HepG2 (cell line): ENCODE data around the gene EGLN1. TPM values are rescaled to one million over a fixed set of nuclear protein-coding genes. Genes with fewer than 3 reads are reported as not detected.

Experiments
- CEBPG ChIP-seq: IDR thresholded peaks from 2 replicates; pipeline ENCODE4 v1.6.1; 2016
- CHD2 ChIP-seq: IDR thresholded peaks from 2 replicates; pipeline ENCODE4 v1.6.1; 2011; ENCODE audit warnings: low read depth, low read length, improper control_type of control experiment
- GATAD2A ChIP-seq: IDR thresholded peaks from 2 replicates; pipeline ENCODE4 v1.6.1; 2016
- MAFG ChIP-seq: sonication (generic); formaldehyde crosslinking; IDR thresholded peaks from 2 replicates; pipeline ENCODE4 v1.5.1; 2020; ENCODE audit warnings: mild to moderate bottlenecking, missing genetic modification reagents
- MED8 ChIP-seq: sonication (generic); formaldehyde crosslinking; IDR thresholded peaks from 2 replicates; pipeline ENCODE4 v1.8.1; 2023; ENCODE audit warnings: mild to moderate bottlenecking, missing genetic modification reagents; ENCODE audit not compliant: insufficient replicate concordance
- MTF1 ChIP-seq: sonication (generic); formaldehyde crosslinking; IDR thresholded peaks from 2 replicates; pipeline ENCODE4 v1.5.0; 2020; ENCODE audit warnings: missing genetic modification reagents
- PAX8 ChIP-seq: sonication (generic); formaldehyde crosslinking; IDR thresholded peaks from 2 replicates; pipeline ENCODE4 v1.8.0; 2022; ENCODE audit warnings: mild to moderate bottlenecking, missing genetic modification reagents, borderline replicate concordance
- ZBTB1 ChIP-seq: sonication (generic); formaldehyde crosslinking; IDR thresholded peaks from 2 replicates; pipeline ENCODE4 v1.4.0; 2020; ENCODE audit warnings: missing genetic modification reagents, borderline replicate concordance
- ZNF251 ChIP-seq: sonication (generic); formaldehyde crosslinking; IDR thresholded peaks from 2 replicates; pipeline ENCODE4 v1.9.0; 2021; ENCODE audit warnings: mild to moderate bottlenecking, missing genetic modification reagents
- ZNF577 ChIP-seq: sonication (generic); formaldehyde crosslinking; IDR thresholded peaks from 2 replicates; pipeline ENCODE4 v1.4.0; 2020; ENCODE audit warnings: mild to moderate bottlenecking, low read depth, missing genetic modification reagents, borderline replicate concordance
- ZNF772 ChIP-seq: sonication (generic); formaldehyde crosslinking; IDR thresholded peaks from 2 replicates; pipeline ENCODE4 v1.5.0; 2020; ENCODE audit warnings: mild to moderate bottlenecking, missing genetic modification reagents
- polyA plus RNA-seq, 8 experiments: library from polyadenylated mRNA; depleted of rRNA in 3 of 8; stranded (reverse) in 7 of 8; unstranded in 1 of 8; fragments of >200 nt; fragmentation: Illumina TruSeq in 4 of 8; extraction: Trizol in 4 of 8; gene quantifications; 2 replicates each; pipeline versions ENCODE4 v1.2.1 to v1.2.3, GENCODE V29; 2011 to 2016; ENCODE audit warnings: low read depth in 4 of 8, missing spikeins in 1 of 8, mixed read lengths in 1 of 8; ENCODE audit not compliant: insufficient read depth in 1 of 8
- total RNA-seq, 5 experiments: library from RNA; depleted of rRNA; stranded (reverse); fragments of >200 nt; fragmentation: Illumina TruSeq; extraction: Trizol; gene quantifications; 2 replicates each; pipeline ENCODE4 v1.2.3, GENCODE V29; 2016; ENCODE audit warnings: low read depth in 1 of 5
- TF ChIP-seq, protein P1 (sequence below): sonication (generic); formaldehyde crosslinking; IDR thresholded peaks from 2 replicates; pipeline ENCODE4 v1.9.0; 2021; ENCODE audit warnings: mild to moderate bottlenecking, missing genetic modification reagents
- TF ChIP-seq, protein P2 (sequence below), 2 experiments: fragments of 450-650 bp in 1 of 2; sonication (generic) in 1 of 2; formaldehyde crosslinking in 1 of 2; IDR thresholded peaks; 2 replicates each; pipeline versions ENCODE4 v1.6.1 to v1.8.0; 2016 to 2022; ENCODE audit warnings: antibody characterized with exemption in 1 of 2, mild to moderate bottlenecking in 1 of 2, missing genetic modification reagents in 1 of 2

EGLN1 gene
- total and polyA plus RNA-seq, 2 of the 13 experiments (the other 11 are each of a cell fraction or from before 2014, with no cell fraction given) = 34.4 to 44.1 TPM

DNA sequence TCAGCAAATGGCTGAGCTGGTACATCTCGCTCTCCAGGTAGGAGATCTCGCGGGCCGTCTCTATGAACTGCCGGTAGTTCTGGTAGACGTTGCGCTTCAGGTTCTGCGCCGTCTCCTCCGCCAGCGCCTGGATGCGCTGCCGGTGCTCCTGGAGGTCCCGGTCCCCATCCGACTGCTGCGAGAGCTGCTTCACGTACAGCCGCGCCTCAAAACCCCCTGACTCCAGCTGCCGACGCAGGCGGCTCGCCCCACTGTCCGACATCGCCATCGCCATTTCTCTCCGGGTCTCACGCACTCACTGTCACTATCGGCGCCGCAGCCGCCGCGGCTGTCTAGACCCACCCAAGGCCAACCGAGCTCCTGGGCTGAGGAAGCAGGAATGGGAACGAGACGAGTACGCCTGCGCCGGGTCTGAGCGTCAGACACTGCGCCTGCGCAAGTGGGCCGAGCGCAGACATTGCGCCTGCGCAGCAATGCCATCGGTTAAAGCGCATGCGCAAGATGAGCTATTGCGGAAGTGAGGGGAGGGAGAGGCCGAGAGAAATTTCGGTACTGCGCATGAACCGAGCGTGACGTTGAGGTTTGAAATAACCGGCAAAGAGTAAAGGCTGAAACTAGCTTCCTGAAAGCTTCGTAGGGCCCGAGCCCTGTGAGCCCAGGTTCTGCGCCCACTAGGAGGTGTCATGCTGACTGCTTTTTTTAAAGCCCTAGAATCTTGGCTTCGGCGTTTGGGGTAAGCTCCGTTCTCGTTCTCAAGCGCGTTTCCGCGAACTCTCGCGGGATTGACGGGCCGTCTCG is 84.4 kb downstream of the EGLN1 start, which contains the start of gene EXOC8 (continued):
- TF ChIP-seq ZNF577 (CRISPR knock-in tag) = no peak
- TF ChIP-seq ZNF251 (CRISPR knock-in tag) = 0 out of 2 replicates have a peak, but pooled peaks have one; percentile 52
- 0 out of 2 replicates have a peak, but pooled peaks have one; percentile 33 for TF ChIP-seq CEBPG (CRISPR knock-in tag)
- TF ChIP-seq, protein P1, sequence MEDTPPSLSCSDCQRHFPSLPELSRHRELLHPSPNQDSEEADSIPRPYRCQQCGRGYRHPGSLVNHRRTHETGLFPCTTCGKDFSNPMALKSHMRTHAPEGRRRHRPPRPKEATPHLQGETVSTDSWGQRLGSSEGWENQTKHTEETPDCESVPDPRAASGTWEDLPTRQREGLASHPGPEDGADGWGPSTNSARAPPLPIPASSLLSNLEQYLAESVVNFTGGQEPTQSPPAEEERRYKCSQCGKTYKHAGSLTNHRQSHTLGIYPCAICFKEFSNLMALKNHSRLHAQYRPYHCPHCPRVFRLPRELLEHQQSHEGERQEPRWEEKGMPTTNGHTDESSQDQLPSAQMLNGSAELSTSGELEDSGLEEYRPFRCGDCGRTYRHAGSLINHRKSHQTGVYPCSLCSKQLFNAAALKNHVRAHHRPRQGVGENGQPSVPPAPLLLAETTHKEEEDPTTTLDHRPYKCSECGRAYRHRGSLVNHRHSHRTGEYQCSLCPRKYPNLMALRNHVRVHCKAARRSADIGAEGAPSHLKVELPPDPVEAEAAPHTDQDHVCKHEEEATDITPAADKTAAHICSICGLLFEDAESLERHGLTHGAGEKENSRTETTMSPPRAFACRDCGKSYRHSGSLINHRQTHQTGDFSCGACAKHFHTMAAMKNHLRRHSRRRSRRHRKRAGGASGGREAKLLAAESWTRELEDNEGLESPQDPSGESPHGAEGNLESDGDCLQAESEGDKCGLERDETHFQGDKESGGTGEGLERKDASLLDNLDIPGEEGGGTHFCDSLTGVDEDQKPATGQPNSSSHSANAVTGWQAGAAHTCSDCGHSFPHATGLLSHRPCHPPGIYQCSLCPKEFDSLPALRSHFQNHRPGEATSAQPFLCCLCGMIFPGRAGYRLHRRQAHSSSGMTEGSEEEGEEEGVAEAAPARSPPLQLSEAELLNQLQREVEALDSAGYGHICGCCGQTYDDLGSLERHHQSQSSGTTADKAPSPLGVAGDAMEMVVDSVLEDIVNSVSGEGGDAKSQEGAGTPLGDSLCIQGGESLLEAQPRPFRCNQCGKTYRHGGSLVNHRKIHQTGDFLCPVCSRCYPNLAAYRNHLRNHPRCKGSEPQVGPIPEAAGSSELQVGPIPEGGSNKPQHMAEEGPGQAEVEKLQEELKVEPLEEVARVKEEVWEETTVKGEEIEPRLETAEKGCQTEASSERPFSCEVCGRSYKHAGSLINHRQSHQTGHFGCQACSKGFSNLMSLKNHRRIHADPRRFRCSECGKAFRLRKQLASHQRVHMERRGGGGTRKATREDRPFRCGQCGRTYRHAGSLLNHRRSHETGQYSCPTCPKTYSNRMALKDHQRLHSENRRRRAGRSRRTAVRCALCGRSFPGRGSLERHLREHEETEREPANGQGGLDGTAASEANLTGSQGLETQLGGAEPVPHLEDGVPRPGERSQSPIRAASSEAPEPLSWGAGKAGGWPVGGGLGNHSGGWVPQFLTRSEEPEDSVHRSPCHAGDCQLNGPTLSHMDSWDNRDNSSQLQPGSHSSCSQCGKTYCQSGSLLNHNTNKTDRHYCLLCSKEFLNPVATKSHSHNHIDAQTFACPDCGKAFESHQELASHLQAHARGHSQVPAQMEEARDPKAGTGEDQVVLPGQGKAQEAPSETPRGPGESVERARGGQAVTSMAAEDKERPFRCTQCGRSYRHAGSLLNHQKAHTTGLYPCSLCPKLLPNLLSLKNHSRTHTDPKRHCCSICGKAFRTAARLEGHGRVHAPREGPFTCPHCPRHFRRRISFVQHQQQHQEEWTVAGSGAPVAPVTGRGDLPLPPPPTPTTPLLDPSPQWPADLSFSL (CRISPR knock-in tag) = no peak
- 0 out of 2 replicates have a peak, but pooled peaks have one; percentile 21 for TF ChIP-seq ZNF772 (CRISPR knock-in tag)
- peak; percentile 92; the same call in 1 of the 2 replicates for TF ChIP-seq PAX8 (CRISPR knock-in tag)
- TF ChIP-seq MAFG (CRISPR knock-in tag) = peak; percentile 67; the same call in 1 of the 2 replicates
- TF ChIP-seq, protein P2, sequence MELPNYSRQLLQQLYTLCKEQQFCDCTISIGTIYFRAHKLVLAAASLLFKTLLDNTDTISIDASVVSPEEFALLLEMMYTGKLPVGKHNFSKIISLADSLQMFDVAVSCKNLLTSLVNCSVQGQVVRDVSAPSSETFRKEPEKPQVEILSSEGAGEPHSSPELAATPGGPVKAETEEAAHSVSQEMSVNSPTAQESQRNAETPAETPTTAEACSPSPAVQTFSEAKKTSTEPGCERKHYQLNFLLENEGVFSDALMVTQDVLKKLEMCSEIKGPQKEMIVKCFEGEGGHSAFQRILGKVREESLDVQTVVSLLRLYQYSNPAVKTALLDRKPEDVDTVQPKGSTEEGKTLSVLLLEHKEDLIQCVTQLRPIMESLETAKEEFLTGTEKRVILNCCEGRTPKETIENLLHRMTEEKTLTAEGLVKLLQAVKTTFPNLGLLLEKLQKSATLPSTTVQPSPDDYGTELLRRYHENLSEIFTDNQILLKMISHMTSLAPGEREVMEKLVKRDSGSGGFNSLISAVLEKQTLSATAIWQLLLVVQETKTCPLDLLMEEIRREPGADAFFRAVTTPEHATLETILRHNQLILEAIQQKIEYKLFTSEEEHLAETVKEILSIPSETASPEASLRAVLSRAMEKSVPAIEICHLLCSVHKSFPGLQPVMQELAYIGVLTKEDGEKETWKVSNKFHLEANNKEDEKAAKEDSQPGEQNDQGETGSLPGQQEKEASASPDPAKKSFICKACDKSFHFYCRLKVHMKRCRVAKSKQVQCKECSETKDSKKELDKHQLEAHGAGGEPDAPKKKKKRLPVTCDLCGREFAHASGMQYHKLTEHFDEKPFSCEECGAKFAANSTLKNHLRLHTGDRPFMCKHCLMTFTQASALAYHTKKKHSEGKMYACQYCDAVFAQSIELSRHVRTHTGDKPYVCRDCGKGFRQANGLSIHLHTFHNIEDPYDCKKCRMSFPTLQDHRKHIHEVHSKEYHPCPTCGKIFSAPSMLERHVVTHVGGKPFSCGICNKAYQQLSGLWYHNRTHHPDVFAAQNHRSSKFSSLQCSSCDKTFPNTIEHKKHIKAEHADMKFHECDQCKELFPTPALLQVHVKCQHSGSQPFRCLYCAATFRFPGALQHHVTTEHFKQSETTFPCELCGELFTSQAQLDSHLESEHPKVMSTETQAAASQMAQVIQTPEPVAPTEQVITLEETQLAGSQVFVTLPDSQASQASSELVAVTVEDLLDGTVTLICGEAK (IDR thresholded peaks at IDR 0.05) = no peak
- TF ChIP-seq, protein P2 (CRISPR knock-in tag; IDR thresholded peaks at IDR 0.05) = peak; percentile 42; the same call in 1 of the 2 replicates
- 0 out of 2 replicates have a peak, but pooled peaks have one; percentile 23 for TF ChIP-seq GATAD2A (CRISPR knock-in tag)
- TF ChIP-seq ZBTB1 (CRISPR knock-in tag) = no peak
- peak; percentile 100 for TF ChIP-seq MTF1 (CRISPR knock-in tag)
- peak; percentile 71 for TF ChIP-seq MED8 (CRISPR knock-in tag)
- peak; percentile 97 for TF ChIP-seq CHD2
